Mesothelial cell of epicardium (in vitro differentiated cells): ENCODE data around the gene CALM1. TPM values are rescaled to one million over a fixed set of nuclear protein-coding genes. Genes with fewer than 3 reads are reported as not detected.
A peak's percentile ranks its signal among the peaks of the same experiment; 100 is the strongest.

Source experiments
- DNase-seq, 2 experiments: peaks; one replicate each; pipeline ENCODE4 v3.0.0; 2021; ENCODE audit warnings: low spot score in 2 of 2; ENCODE audit not compliant: unreplicated experiment in 2 of 2
- H3K27ac Mint-ChIP-seq: 2 replicates; pipeline ENCODE4 v1.8.0; 2021; ENCODE audit warnings: mixed read lengths
- H3K27me3 Mint-ChIP-seq: 2 replicates; pipeline ENCODE4 v1.8.0; 2021; ENCODE audit warnings: low read depth, mixed read lengths
- H3K36me3 Mint-ChIP-seq: 2 replicates; pipeline ENCODE4 v1.8.0; 2021; ENCODE audit warnings: mixed read lengths
- H3K4me1 Mint-ChIP-seq: 2 replicates; pipeline ENCODE4 v1.8.0; 2021; ENCODE audit warnings: mixed read lengths
- H3K4me3 Mint-ChIP-seq: 2 replicates; pipeline ENCODE4 v1.8.0; 2021; ENCODE audit warnings: mild to moderate bottlenecking, moderate library complexity, mixed read lengths
- H3K9me3 Mint-ChIP-seq: 2 replicates; pipeline ENCODE4 v1.8.0; 2021; ENCODE audit warnings: mixed read lengths
- total RNA-seq: library from RNA; stranded (reverse); gene quantifications from 3 replicates; pipeline ENCODE4 v1.2.1, GENCODE V29; 2021
- TF ChIP-seq, protein P1 (sequence below): fragments of 200-600 bp; sonication (generic); IDR thresholded peaks from one replicate; pipeline ENCODE4 v1.5.0; 2021; ENCODE audit warnings: antibody characterized with exemption; ENCODE audit not compliant: unreplicated experiment

Gene CALM1
- total RNA-seq, 1 donor from 2014 or later, result 134 TPM

GRCh38 chr14:90438841-90439240 lies 42.0 kb downstream of the CALM1 start:
- peaks cover 7% of the 10 kb centered on the region for H3K4me1 Mint-ChIP-seq
- peaks cover 6% of the 10 kb centered on the region for H3K27me3 Mint-ChIP-seq
- DNase-seq, result no peak
- no peaks in the 10 kb centered on the region for H3K9me3 Mint-ChIP-seq
- H3K4me3 Mint-ChIP-seq, result no peak overlapping the region
- no peaks in the 10 kb centered on the region for H3K36me3 Mint-ChIP-seq
- TF ChIP-seq, protein P1, sequence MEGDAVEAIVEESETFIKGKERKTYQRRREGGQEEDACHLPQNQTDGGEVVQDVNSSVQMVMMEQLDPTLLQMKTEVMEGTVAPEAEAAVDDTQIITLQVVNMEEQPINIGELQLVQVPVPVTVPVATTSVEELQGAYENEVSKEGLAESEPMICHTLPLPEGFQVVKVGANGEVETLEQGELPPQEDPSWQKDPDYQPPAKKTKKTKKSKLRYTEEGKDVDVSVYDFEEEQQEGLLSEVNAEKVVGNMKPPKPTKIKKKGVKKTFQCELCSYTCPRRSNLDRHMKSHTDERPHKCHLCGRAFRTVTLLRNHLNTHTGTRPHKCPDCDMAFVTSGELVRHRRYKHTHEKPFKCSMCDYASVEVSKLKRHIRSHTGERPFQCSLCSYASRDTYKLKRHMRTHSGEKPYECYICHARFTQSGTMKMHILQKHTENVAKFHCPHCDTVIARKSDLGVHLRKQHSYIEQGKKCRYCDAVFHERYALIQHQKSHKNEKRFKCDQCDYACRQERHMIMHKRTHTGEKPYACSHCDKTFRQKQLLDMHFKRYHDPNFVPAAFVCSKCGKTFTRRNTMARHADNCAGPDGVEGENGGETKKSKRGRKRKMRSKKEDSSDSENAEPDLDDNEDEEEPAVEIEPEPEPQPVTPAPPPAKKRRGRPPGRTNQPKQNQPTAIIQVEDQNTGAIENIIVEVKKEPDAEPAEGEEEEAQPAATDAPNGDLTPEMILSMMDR, result no peak
- no peak overlapping the region for H3K27ac Mint-ChIP-seq

GRCh38 chr14:90440021-90440451 lies 43.2 kb downstream of the CALM1 start:
- DNase-seq, result no peak
- H3K27me3 Mint-ChIP-seq, result peaks cover 6% of the 10 kb centered on the region
- H3K4me1 Mint-ChIP-seq, result peaks cover 10% of the 10 kb centered on the region
- no peaks in the 10 kb centered on the region for H3K9me3 Mint-ChIP-seq
- H3K27ac Mint-ChIP-seq, result no peak overlapping the region
- H3K4me3 Mint-ChIP-seq, result no peak overlapping the region
- H3K36me3 Mint-ChIP-seq, result no peaks in the 10 kb centered on the region
- TF ChIP-seq, protein P1, result no peak

GRCh38 chr14:90440592-90440991 lies 43.8 kb downstream of the CALM1 start:
- Mint-ChIP-seq H3K9me3 (no peaks in the 10 kb centered on the region), H3K36me3 (no peaks in the 10 kb centered on the region), H3K27ac (no peak overlapping the region), H3K4me3 (no peak overlapping the region), H3K4me1 (peaks cover 10% of the 10 kb centered on the region), H3K27me3 (peaks cover 6% of the 10 kb centered on the region)
- DNase-seq, result no peak
- TF ChIP-seq, protein P1, result no peak

GRCh38 chr14:90442388-90442787 lies 45.6 kb downstream of the CALM1 start:
- Mint-ChIP-seq H3K36me3 (no peaks in the 10 kb centered on the region), H3K27ac (no peak overlapping the region)
- TF ChIP-seq, protein P1, result no peak

DNA sequence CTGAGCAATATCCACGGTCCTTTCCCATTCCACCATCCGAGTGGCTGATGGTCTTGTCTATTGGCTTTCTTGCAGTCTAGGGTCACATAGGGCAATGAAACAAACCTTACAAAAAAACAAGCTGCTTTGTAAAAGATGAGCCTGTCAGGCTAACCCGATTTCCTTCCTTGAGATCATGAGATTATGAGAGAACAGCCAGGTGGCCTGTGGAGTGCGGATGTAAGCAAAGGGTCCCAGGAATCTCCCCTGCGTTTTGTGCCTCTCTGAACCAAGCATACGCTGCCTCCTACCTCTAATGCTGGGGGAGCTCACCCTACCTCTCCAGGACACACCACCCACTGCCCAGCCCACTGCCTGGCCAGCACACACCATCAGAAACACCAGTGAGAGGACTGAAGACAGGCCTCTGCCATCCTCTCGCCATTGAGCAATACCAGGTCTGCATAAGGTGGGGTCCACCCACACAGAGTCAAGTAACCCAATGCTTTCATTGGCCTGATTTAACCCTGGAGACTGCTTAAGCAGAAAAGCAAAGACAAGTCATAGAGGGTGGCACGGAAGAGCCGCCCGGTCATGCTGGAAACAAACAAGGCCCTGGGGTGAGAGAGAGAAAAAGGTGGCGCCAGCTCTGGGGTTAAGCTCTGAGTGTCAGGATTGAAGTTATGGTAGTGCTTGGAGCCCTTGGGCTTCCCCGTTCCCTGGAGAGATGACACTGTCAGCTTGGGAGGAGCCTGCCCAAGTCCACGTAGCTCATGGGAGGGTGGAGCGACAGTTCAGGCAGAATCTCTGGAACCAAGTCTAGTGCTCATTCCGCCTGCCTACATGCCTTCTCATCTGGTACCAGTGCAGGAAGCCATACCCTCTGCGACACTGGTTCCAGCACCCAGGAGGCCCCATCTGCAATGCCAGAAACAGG lies 46.6 kb downstream of the CALM1 start:
- peaks cover 15% of the 10 kb centered on the region for H3K9me3 Mint-ChIP-seq
- H3K27me3 Mint-ChIP-seq, result peaks cover 6% of the 10 kb centered on the region
- H3K4me1 Mint-ChIP-seq, result peaks cover 10% of the 10 kb centered on the region
- TF ChIP-seq, protein P1, result no peak
- H3K36me3 Mint-ChIP-seq, result no peaks in the 10 kb centered on the region
- no peak for DNase-seq
- peak overlapping the region; percentile 41 for H3K27ac Mint-ChIP-seq
- no peak overlapping the region for H3K4me3 Mint-ChIP-seq

More at GRCh38 chr14:90442388-90442787, 45.6 kb downstream of the CALM1 start:
- Mint-ChIP-seq H3K4me1 (peaks cover 10% of the 10 kb centered on the region), H3K27me3 (peaks cover 6% of the 10 kb centered on the region), H3K4me3 (no peak overlapping the region), H3K9me3 (peaks cover 6% of the 10 kb centered on the region)
- no peak for DNase-seq
